HepG2 (cell line): Measurements from ENCODE around the gene CLEC16A. TPM values are rescaled to one million over a fixed set of nuclear protein-coding genes. Genes with fewer than 3 reads are reported as not detected.

ENCODE experiments used
- DPF2 ChIP-seq: sonication (generic); formaldehyde crosslinking; IDR thresholded peaks from 2 replicates; pipeline ENCODE4 v1.4.0; 2020; ENCODE audit warnings: mild to moderate bottlenecking, low read depth, missing genetic modification reagents, borderline replicate concordance
- GATAD1 ChIP-seq: IDR thresholded peaks from 2 replicates; pipeline ENCODE4 v1.6.1; 2016; ENCODE audit warnings: missing genetic modification reagents, missing compliant biosample characterization
- HDAC2 ChIP-seq: sonication (generic); formaldehyde crosslinking; IDR thresholded peaks from 2 replicates; pipeline ENCODE4 v1.4.0; 2020; ENCODE audit warnings: missing genetic modification reagents
- JARID2 ChIP-seq: sonication (generic); formaldehyde crosslinking; IDR thresholded peaks from 2 replicates; pipeline ENCODE4 v1.8.1; 2023; ENCODE audit warnings: missing genetic modification reagents, inconsistent platforms; ENCODE audit not compliant: insufficient replicate concordance
- KAT2B ChIP-seq: fragments of 150-350 bp; IDR thresholded peaks from 2 replicates; pipeline ENCODE4 v1.6.1; 2014; ENCODE audit warnings: low read depth, low read length, borderline replicate concordance
- PHF5A ChIP-seq: IDR thresholded peaks from one replicate; pipeline ENCODE4 v1.6.1; 2018; ENCODE audit warnings: low read depth, missing genetic modification reagents; ENCODE audit not compliant: unreplicated experiment
- POLR2AphosphoS5 ChIP-seq: IDR thresholded peaks from 2 replicates; pipeline ENCODE4 v1.6.1; 2012; ENCODE audit warnings: low read depth, low read length
- RAD21 ChIP-seq: fragments of 450-650 bp; formaldehyde crosslinking; IDR thresholded peaks from 2 replicates; pipeline ENCODE4 v1.5.0; 2020; ENCODE audit warnings: mild to moderate bottlenecking
- RARG ChIP-seq: sonication (generic); formaldehyde crosslinking; IDR thresholded peaks from 2 replicates; pipeline ENCODE4 v1.4.0; 2020; ENCODE audit warnings: low read depth, mild to moderate bottlenecking, missing genetic modification reagents
- REXO4 ChIP-seq: sonication (generic); formaldehyde crosslinking; IDR thresholded peaks from 2 replicates; pipeline ENCODE4 v1.8.0; 2022; ENCODE audit warnings: missing genetic modification reagents, mild to moderate bottlenecking, borderline replicate concordance
- SKIL ChIP-seq: sonication (generic); formaldehyde crosslinking; IDR thresholded peaks from 2 replicates; pipeline ENCODE4 v1.8.0; 2022; ENCODE audit warnings: missing genetic modification reagents, mild to moderate bottlenecking, moderate library complexity, borderline replicate concordance
- SNAPC2 ChIP-seq: sonication (generic); formaldehyde crosslinking; IDR thresholded peaks from 2 replicates; pipeline ENCODE4 v1.8.1; 2022; ENCODE audit warnings: mild to moderate bottlenecking, missing genetic modification reagents
- SOX5 ChIP-seq: IDR thresholded peaks from 2 replicates; pipeline ENCODE4 v1.6.1; 2016; ENCODE audit warnings: borderline replicate concordance
- SRY ChIP-seq: sonication (generic); formaldehyde crosslinking; IDR thresholded peaks from 2 replicates; pipeline ENCODE4 v1.8.0; 2022; ENCODE audit warnings: mild to moderate bottlenecking, missing genetic modification reagents
- STAG1 ChIP-seq: sonication (generic); formaldehyde crosslinking; IDR thresholded peaks from 2 replicates; pipeline ENCODE4 v1.4.0; 2020; ENCODE audit warnings: missing genetic modification reagents
- THAP11 ChIP-seq: IDR thresholded peaks from 2 replicates; pipeline ENCODE4 v1.6.1; 2016; ENCODE audit warnings: missing biosample characterization, missing genetic modification reagents
- TP53 ChIP-seq: sonication (generic); formaldehyde crosslinking; conservative IDR thresholded peaks from 2 replicates; pipeline ENCODE4 v1.4.0; 2020; ENCODE audit warnings: missing genetic modification reagents
- ZBTB38 ChIP-seq: sonication (generic); formaldehyde crosslinking; IDR thresholded peaks from 2 replicates; pipeline ENCODE4 v1.5.1; 2020; ENCODE audit warnings: mild to moderate bottlenecking, missing genetic modification reagents
- ZNF24 ChIP-seq: fragments of 450-650 bp; IDR thresholded peaks from 2 replicates; pipeline ENCODE4 v1.6.1; 2017; ENCODE audit warnings: antibody characterized with exemption, mild to moderate bottlenecking
- ZNF296 ChIP-seq: sonication (generic); formaldehyde crosslinking; conservative IDR thresholded peaks from 2 replicates; pipeline ENCODE4 v1.5.0; 2020; ENCODE audit warnings: mild to moderate bottlenecking, missing genetic modification reagents
- ZNF569 ChIP-seq: sonication (generic); formaldehyde crosslinking; IDR thresholded peaks from 2 replicates; pipeline ENCODE4 v1.5.0; 2020; ENCODE audit warnings: mild to moderate bottlenecking, missing genetic modification reagents, moderate library complexity, borderline replicate concordance
- ZNF646 ChIP-seq: sonication (generic); formaldehyde crosslinking; IDR thresholded peaks from 2 replicates; pipeline ENCODE4 v1.9.0; 2021; ENCODE audit warnings: mild to moderate bottlenecking, missing genetic modification reagents
- ZNF737 ChIP-seq: sonication (generic); formaldehyde crosslinking; IDR thresholded peaks from 2 replicates; pipeline ENCODE4 v1.5.0; 2020; ENCODE audit warnings: missing genetic modification reagents, mild to moderate bottlenecking, borderline replicate concordance
- ZNF816 ChIP-seq: sonication (generic); formaldehyde crosslinking; IDR thresholded peaks from 2 replicates; pipeline ENCODE4 v1.8.0; 2022; ENCODE audit warnings: missing genetic modification reagents, mild to moderate bottlenecking, borderline replicate concordance
- ZNF891 ChIP-seq: sonication (generic); formaldehyde crosslinking; IDR thresholded peaks from 2 replicates; pipeline ENCODE4 v1.5.0; 2020; ENCODE audit warnings: mild to moderate bottlenecking, missing genetic modification reagents
- polyA plus RNA-seq, 8 experiments: library from polyadenylated mRNA; depleted of rRNA in 3 of 8; stranded (reverse) in 7 of 8; unstranded in 1 of 8; fragments of >200 nt; fragmentation: Illumina TruSeq in 4 of 8; extraction: Trizol in 4 of 8; gene quantifications; 2 replicates each; pipeline versions ENCODE4 v1.2.1 to v1.2.3, GENCODE V29; 2011 to 2016; ENCODE audit warnings: low read depth in 4 of 8, missing spikeins in 1 of 8, mixed read lengths in 1 of 8; ENCODE audit not compliant: insufficient read depth in 1 of 8
- total RNA-seq, 5 experiments: library from RNA; depleted of rRNA; stranded (reverse); fragments of >200 nt; fragmentation: Illumina TruSeq; extraction: Trizol; gene quantifications; 2 replicates each; pipeline ENCODE4 v1.2.3, GENCODE V29; 2016; ENCODE audit warnings: low read depth in 1 of 5

Gene CLEC16A
- total and polyA plus RNA-seq, 2 of the 13 experiments (the other 11 are each of a cell fraction or from before 2014, with no cell fraction given), result 8.5 to 10.3 TPM

GRCh38 chr16:10978871-10979446 is 34.6 kb downstream of the CLEC16A start (continued):
- TF ChIP-seq KAT2B (no peak), TP53 (no peak), ZNF569 (CRISPR knock-in tag) (no peak), JARID2 (CRISPR knock-in tag) (no peak), ZNF646 (CRISPR knock-in tag) (peak; percentile 40; the same call in 1 of the 2 replicates), REXO4 (no peak), ZBTB38 (CRISPR knock-in tag) (no peak), ZNF296 (CRISPR knock-in tag) (no peak), ZNF816 (CRISPR knock-in tag) (no peak), RARG (no peak), ZNF24 (no peak), SNAPC2 (CRISPR knock-in tag) (no peak), THAP11 (no peak), POLR2AphosphoS5 (no peak), SRY (CRISPR knock-in tag) (no peak), STAG1 (CRISPR knock-in tag) (no peak), SOX5 (peak; percentile 17; the same call in 1 of the 2 replicates), DPF2 (CRISPR knock-in tag) (no peak), SKIL (CRISPR knock-in tag) (no peak), ZNF737 (CRISPR knock-in tag) (no peak), HDAC2 (CRISPR knock-in tag) (0 out of 2 replicates have a peak, but pooled peaks have one; percentile 24), ZNF891 (CRISPR knock-in tag) (no peak), PHF5A (CRISPR knock-in tag) (no peak), RAD21 (CRISPR knock-in tag) (no peak), GATAD1 (CRISPR knock-in tag) (no peak)
